DMS53 treated with DMSO at 0.1 percent for 48 hours (cell line): ENCODE data around the gene PGAP1.

Experiments
- DNase-seq: peaks from one replicate; lab custom pipeline; 2025; ENCODE audit not compliant: unreplicated experiment; lab: John Stamatoyannopoulos, UW

The PGAP1 gene

DNA sequence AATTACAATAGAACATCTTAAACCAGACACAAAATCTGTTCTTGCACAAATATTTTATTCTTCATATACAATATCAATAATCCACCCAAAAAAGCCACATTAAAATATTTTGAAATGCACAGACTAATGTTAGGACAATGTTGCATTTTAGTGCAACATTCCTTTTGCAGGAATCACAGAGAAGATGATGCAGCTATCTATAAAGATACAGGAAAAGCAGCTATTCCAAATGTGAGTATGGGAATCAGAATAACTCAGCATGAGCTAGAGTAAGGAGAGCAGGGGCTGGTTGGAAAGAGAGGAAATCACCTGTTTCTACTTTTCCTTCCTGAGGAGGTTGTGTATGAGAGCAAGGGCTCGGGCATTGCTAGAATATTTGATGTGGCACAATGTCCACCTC, 122.1 kb downstream of the PGAP1 start:
- DNase-seq = no peak

DNA sequence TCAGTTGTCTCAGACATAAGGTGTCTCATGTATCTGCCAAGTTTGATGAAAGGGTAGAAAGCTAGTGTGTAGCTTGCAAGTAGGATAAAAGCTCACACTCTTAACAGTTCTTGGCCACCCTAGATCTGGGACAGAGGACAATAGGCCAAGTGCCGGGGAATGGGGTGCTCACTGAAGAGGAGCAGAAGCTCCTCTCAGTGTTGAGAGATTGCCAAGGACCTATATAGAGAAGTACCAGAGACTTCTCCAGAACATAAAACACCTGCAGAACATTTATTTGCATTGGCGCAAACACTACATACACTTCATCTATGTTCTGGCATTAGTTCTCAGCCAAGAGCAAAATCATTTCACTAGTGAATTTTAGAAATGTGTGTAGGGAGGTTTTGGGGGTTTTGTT, 124.1 kb downstream of the PGAP1 start:
- DNase-seq = no peak

DNA sequence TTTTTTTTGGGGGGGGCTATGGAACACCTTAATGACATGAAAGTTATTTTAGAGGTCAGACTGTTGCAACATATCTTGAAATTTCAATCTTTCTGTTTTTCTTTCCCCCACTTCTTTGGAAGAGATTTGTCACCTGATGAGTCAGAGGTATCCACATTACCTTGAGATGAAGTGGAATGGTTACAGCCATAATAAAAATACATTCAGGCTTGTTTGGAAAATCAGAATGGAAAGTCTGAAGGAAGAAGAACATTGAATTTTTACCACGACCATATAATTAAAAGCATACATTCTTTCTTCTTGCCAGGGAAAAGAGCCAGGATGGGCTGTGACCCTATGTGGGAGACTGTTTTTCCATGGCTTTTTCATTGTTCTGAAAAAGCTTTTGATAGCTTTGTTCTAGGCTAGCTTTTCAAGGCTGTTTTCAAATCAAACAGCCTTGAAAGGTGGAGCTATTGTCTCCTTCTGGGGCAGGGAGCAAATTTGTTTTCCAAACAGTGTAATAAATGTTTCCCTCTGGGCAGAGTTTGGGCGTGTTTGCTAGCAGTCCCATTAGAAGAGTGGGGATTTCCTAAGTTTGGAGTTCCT, 124.7 kb downstream of the PGAP1 start:
- DNase-seq = no peak

- no peak for DNase-seq
Observed at GRCh38 chr2:196798980-196799379, 127.5 kb downstream of the PGAP1 start.

DNA sequence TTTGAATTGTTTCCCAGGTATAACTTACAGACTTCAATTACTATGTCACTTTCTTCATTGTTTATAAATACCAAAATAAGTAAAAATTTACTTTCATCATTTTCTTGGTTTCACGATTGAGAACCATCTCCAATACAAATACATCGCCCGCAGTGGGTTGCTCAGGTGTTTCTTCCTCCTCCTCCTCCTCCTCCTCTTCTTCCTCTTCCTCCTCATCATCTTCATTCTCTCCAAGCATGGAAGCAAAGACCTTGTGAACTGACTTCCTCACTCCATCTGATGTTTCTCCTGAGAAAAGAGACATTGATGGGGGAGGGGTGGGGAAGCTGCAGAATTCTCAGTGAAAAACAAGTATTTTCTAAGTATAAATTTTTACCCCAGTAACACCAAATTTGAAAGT, 133.6 kb downstream of the PGAP1 start:
- DNase-seq = no peak

GRCh38 chr2:196783431-196784094, 142.9 kb downstream of the PGAP1 start:
- no peak for DNase-seq
